ENCODE results near the gene OXER1.

DNA sequence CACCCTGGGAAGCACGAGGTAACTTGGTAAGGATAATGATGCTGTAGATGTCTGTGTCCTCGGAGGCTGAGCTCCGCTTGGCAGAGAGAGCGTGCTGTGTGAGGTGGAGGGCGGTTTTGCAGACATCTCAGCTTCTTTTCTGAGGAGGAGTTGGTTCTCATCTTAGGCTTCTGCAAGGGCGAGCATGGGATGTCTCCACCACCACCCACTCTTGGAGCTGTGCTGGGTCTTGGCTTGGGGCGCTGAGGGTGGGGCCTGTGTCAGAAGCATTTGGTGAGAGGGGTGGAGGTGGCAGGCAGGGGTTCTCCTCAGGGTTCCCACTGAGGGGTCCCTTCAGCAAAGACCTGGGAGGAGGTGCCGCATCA lies 9.2 kb downstream of the OXER1 start:
- TF ChIP-seq ZNF433 (tag by site-specific recombination; IDR thresholded peaks at IDR 0.05; ENCODE audit: low read depth): no peak
- TF ChIP-seq, protein P1, sequence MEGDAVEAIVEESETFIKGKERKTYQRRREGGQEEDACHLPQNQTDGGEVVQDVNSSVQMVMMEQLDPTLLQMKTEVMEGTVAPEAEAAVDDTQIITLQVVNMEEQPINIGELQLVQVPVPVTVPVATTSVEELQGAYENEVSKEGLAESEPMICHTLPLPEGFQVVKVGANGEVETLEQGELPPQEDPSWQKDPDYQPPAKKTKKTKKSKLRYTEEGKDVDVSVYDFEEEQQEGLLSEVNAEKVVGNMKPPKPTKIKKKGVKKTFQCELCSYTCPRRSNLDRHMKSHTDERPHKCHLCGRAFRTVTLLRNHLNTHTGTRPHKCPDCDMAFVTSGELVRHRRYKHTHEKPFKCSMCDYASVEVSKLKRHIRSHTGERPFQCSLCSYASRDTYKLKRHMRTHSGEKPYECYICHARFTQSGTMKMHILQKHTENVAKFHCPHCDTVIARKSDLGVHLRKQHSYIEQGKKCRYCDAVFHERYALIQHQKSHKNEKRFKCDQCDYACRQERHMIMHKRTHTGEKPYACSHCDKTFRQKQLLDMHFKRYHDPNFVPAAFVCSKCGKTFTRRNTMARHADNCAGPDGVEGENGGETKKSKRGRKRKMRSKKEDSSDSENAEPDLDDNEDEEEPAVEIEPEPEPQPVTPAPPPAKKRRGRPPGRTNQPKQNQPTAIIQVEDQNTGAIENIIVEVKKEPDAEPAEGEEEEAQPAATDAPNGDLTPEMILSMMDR (tag by site-specific recombination; IDR thresholded peaks at IDR 0.05): no peak
- TF ChIP-seq MEIS1 (CRISPR knock-in tag; IDR thresholded peaks at IDR 0.05; ENCODE audit: borderline replicate concordance): no peak
- TF ChIP-seq, protein P2, sequence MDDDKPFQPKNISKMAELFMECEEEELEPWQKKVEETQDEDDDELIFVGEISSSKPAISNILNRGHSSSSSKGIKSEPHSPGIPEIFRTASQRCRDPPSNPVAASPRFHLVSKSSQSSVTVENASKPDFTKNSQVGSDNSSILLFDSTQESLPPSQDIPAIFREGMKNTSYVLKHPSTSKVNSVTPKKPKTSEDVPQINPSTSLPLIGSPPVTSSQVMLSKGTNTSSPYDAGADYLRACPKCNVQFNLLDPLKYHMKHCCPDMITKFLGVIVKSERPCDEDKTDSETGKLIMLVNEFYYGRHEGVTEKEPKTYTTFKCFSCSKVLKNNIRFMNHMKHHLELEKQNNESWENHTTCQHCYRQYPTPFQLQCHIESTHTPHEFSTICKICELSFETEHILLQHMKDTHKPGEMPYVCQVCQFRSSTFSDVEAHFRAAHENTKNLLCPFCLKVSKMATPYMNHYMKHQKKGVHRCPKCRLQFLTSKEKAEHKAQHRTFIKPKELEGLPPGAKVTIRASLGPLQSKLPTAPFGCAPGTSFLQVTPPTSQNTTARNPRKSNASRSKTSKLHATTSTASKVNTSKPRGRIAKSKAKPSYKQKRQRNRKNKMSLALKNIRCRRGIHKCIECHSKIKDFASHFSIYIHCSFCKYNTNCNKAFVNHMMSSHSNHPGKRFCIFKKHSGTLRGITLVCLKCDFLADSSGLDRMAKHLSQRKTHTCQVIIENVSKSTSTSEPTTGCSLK (tag by site-specific recombination; IDR thresholded peaks at IDR 0.05): no peak
- TF ChIP-seq HOXD13 (CRISPR knock-in tag; IDR thresholded peaks at IDR 0.05; ENCODE audit: borderline replicate concordance): no peak
- TF ChIP-seq ZNF37A (tag by site-specific recombination; IDR thresholded peaks at IDR 0.05): no peak
- no peak for TF ChIP-seq ZNF274 (IDR thresholded peaks at IDR 0.05; ENCODE audit: low read length)
- TF ChIP-seq ZNF274 (tag by site-specific recombination; IDR thresholded peaks at IDR 0.05; ENCODE audit: borderline replicate concordance): no peak
- TF ChIP-seq, protein P3, sequence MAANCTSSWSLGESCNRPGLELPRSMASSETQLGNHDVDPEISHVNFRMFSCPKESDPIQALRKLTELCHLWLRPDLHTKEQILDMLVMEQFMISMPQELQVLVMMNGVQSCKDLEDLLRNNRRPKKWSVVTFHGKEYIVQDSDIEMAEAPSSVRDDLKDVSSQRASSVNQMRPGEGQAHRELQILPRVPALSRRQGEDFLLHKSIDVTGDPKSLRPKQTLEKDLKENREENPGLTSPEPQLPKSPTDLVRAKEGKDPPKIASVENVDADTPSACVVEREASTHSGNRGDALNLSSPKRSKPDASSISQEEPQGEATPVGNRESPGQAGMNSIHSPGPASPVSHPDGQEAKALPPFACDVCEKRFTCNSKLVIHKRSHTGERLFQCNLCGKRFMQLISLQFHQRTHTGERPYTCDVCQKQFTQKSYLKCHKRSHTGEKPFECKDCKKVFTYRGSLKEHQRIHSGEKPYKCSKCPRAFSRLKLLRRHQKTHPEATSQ (tag by site-specific recombination; IDR thresholded peaks at IDR 0.05): no peak
- TF ChIP-seq, protein P4, sequence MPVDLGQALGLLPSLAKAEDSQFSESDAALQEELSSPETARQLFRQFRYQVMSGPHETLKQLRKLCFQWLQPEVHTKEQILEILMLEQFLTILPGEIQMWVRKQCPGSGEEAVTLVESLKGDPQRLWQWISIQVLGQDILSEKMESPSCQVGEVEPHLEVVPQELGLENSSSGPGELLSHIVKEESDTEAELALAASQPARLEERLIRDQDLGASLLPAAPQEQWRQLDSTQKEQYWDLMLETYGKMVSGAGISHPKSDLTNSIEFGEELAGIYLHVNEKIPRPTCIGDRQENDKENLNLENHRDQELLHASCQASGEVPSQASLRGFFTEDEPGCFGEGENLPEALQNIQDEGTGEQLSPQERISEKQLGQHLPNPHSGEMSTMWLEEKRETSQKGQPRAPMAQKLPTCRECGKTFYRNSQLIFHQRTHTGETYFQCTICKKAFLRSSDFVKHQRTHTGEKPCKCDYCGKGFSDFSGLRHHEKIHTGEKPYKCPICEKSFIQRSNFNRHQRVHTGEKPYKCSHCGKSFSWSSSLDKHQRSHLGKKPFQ (tag by site-specific recombination; IDR thresholded peaks at IDR 0.05): no peak
- TF ChIP-seq ZNF76 (tag by site-specific recombination; IDR thresholded peaks at IDR 0.05; ENCODE audit: borderline replicate concordance, low read depth): no peak
- no peak for TF ChIP-seq ZNF292 (tag by site-specific recombination; IDR thresholded peaks at IDR 0.05; ENCODE audit: borderline replicate concordance, low read depth)
- TF ChIP-seq ZNF140 (tag by site-specific recombination; IDR thresholded peaks at IDR 0.05): no peak
- no peak for TF ChIP-seq YY1 (tag by site-specific recombination; IDR thresholded peaks at IDR 0.05)

Measured in HEK293 (cell line).